Osteoblast (primary cell): ENCODE results near the gene FBXO28. TPM values are rescaled to one million over a fixed set of nuclear protein-coding genes. Genes with fewer than 3 reads are reported as not detected.

Experiments
- DNase-seq: peaks from one replicate; pipeline ENCODE4 v3.0.0; 2011; ENCODE audit warnings: low spot score, mixed read lengths; ENCODE audit not compliant: insufficient read length; ENCODE audit errors: missing footprints
- H2AFZ ChIP-seq: 2 replicates; pipeline ENCODE4 v1.6.0; 2011; ENCODE audit warnings: mild to moderate bottlenecking, low read length
- H3K27ac ChIP-seq: 2 replicates; pipeline ENCODE4 v1.5.1; 2011; ENCODE audit warnings: mild to moderate bottlenecking, low read depth, low read length, moderate library complexity
- H3K27me3 ChIP-seq: 2 replicates; pipeline ENCODE4 v1.6.0; 2012; ENCODE audit warnings: mild to moderate bottlenecking, control low read depth, inconsistent platforms, low read length, moderate library complexity; ENCODE audit not compliant: insufficient read depth
- H3K36me3 ChIP-seq: 2 replicates; pipeline ENCODE4 v1.5.1; 2011; ENCODE audit warnings: mild to moderate bottlenecking, low read length, control low read depth, moderate library complexity; ENCODE audit not compliant: insufficient read depth
- H3K4me1 ChIP-seq: 2 replicates; pipeline ENCODE4 v1.5.1; 2011; ENCODE audit warnings: mild to moderate bottlenecking, low read length, control low read depth, moderate library complexity; ENCODE audit not compliant: insufficient read depth
- H3K4me2 ChIP-seq: 2 replicates; pipeline ENCODE4 v1.6.0; 2011; ENCODE audit warnings: mild to moderate bottlenecking, low read length; ENCODE audit not compliant: insufficient read depth
- H3K4me3 ChIP-seq: fragments of 200-600 bp; sonication (generic); 3 replicates; pipeline ENCODE4 v1.5.1; 2012; ENCODE audit warnings: mild to moderate bottlenecking, low read length, inconsistent platforms; ENCODE audit not compliant: insufficient read depth
- H3K79me2 ChIP-seq: 2 replicates; pipeline ENCODE4 v1.6.0; 2012; ENCODE audit warnings: mild to moderate bottlenecking, low read length, control low read depth, inconsistent platforms; ENCODE audit not compliant: insufficient read depth
- H3K9me3 ChIP-seq: 2 replicates; pipeline ENCODE4 v1.5.1; 2011; ENCODE audit warnings: low read depth, low read length, control low read depth
- H4K20me1 ChIP-seq: 2 replicates; pipeline ENCODE4 v1.6.0; 2012; ENCODE audit warnings: mild to moderate bottlenecking, low read length, control low read depth; ENCODE audit not compliant: insufficient read depth
- total RNA-seq: library from RNA; depleted of rRNA; stranded (reverse); fragments of >200 nt; gene quantifications from 2 replicates; pipeline ENCODE4 v1.2.3, GENCODE V29; 2012
- TF ChIP-seq, protein P1 (sequence below): IDR thresholded peaks from 2 replicates; pipeline ENCODE4 v1.5.1; 2011; ENCODE audit warnings: mild to moderate bottlenecking, low read depth, low read length, moderate library complexity; ENCODE audit errors: extremely low read depth

The FBXO28 gene
- total RNA-seq, 1 donor = 35.5 TPM

DNA sequence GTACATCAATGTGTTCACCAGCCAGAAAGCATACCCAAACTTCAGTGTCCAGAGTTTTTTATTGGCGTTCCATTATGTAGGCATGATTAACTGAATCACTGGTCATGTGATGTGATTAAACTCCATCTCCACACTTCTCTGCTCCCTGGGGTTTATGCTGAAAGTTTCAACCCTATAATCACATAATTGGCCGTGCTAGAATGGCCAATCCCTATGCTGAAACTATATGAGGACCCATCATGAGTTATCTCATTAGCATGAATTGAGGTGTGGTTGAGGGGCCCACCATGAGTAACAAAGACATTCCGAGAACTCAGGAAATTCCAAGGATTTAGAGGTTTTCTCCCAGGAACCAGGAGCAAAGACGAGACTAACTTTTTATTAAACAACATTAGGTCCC, 31.8 kb upstream of the FBXO28 start:
- no peak overlapping the region for H3K4me2 ChIP-seq
- no peaks in the 10 kb centered on the region for H3K36me3 ChIP-seq
- TF ChIP-seq, protein P1, sequence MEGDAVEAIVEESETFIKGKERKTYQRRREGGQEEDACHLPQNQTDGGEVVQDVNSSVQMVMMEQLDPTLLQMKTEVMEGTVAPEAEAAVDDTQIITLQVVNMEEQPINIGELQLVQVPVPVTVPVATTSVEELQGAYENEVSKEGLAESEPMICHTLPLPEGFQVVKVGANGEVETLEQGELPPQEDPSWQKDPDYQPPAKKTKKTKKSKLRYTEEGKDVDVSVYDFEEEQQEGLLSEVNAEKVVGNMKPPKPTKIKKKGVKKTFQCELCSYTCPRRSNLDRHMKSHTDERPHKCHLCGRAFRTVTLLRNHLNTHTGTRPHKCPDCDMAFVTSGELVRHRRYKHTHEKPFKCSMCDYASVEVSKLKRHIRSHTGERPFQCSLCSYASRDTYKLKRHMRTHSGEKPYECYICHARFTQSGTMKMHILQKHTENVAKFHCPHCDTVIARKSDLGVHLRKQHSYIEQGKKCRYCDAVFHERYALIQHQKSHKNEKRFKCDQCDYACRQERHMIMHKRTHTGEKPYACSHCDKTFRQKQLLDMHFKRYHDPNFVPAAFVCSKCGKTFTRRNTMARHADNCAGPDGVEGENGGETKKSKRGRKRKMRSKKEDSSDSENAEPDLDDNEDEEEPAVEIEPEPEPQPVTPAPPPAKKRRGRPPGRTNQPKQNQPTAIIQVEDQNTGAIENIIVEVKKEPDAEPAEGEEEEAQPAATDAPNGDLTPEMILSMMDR = no peak
- H3K79me2 ChIP-seq = no peaks in the 10 kb centered on the region
- no peaks in the 10 kb centered on the region for H3K9me3 ChIP-seq
- peaks cover 17% of the 10 kb centered on the region for H3K4me1 ChIP-seq
- H3K4me3 ChIP-seq = no peak overlapping the region
- no peaks in the 10 kb centered on the region for H3K27me3 ChIP-seq
- no peaks in the 10 kb centered on the region for H4K20me1 ChIP-seq
- no peak for DNase-seq
- H3K27ac ChIP-seq = peak overlapping the region; percentile 61
- peak overlapping the region; percentile 44 for H2AFZ ChIP-seq

DNA sequence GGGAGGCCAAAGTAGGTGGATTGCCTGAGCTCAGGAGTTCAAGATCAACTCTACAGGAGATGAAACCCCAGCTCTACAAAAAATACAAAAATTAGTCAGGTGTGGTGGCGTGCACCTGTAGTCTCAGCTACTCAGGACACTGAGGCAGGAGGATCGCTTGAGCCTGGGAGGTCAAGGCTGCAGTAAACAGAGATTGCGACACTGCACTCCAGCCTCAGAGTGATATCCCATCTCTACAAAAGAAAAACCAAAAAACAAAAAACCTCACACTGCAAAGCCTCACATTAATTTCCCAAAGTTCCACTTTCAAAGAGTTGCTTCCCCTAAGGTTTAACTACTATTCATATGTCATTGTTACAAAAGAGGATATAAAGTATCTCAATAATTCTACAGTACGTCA, 29.0 kb upstream of the FBXO28 start:
- Histone ChIP-seq H3K27me3 (peaks cover 7% of the 10 kb centered on the region), H3K4me1 (peaks cover 17% of the 10 kb centered on the region), H3K4me2 (no peak overlapping the region), H2AFZ (no peak overlapping the region), H3K27ac (no peak overlapping the region), H3K36me3 (no peaks in the 10 kb centered on the region), H4K20me1 (no peaks in the 10 kb centered on the region), H3K4me3 (no peak overlapping the region), H3K79me2 (no peaks in the 10 kb centered on the region), H3K9me3 (no peaks in the 10 kb centered on the region)
- TF ChIP-seq, protein P1 = no peak
- no peak for DNase-seq

DNA sequence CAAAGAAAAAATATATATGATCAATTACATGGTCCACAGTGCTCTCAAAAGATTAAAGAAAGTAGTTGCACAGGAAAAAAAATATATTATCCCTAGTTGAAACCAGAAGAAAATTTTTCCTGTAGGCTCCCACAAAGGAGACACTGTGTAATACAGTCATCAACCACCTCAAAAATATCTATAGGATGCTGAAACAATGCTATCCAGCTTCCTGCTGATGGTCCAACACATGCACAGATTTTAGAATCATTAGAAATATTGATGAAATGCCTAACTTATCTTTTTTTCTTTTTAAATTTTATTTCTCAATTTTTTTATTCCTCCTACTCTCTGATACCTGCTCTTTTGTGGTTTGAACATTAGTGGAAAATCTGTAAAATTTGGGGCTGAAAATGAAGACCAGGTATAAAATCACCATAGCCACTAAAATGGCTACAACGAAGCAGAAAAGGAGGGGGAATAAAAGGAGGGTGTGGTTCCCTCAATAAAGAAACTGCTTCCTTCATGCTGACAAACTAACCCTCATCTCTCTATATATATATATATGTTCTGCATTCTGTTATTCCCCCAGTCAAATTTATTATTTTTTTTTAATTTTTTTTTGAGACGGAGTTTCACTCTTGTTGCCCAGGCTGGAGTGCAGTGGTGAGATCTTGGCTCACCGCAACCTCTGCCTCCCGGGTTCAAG, 28.3 kb upstream of the FBXO28 start:
- no peak overlapping the region for H3K4me2 ChIP-seq
- H3K4me1 ChIP-seq = peaks cover 10% of the 10 kb centered on the region
- no peaks in the 10 kb centered on the region for H3K79me2 ChIP-seq
- TF ChIP-seq, protein P1 = no peak
- H3K36me3 ChIP-seq = no peaks in the 10 kb centered on the region
- DNase-seq = no peak
- H2AFZ ChIP-seq = no peak overlapping the region
- peaks cover 10% of the 10 kb centered on the region for H3K27me3 ChIP-seq
- H3K4me3 ChIP-seq = no peak overlapping the region
- no peak overlapping the region for H3K27ac ChIP-seq
- no peaks in the 10 kb centered on the region for H4K20me1 ChIP-seq
- no peaks in the 10 kb centered on the region for H3K9me3 ChIP-seq

DNA sequence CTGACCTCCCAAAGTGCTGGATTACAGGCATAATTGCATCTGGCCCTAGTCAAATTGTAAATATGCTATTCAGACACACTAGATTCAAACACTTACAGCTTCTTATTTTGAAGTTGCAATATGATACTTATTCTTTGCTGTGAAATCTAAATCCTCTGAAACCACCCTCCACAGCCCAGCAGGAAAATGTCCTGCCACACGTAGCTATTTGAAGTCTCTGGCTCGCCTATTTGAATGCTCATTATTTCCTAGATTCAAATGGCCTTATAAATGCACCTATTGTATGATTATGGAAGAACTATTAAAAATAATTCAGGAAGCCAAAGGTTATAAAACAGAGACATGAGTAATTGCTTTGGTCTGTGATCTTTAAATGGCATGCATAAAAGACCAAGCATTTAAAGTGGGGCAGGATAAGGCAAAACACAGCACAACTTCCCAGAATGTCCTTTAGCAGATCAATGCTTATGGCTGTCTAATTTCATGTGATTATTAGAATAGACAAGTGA, 26.6 kb upstream of the FBXO28 start:
- Histone ChIP-seq H3K79me2 (no peaks in the 10 kb centered on the region), H3K4me2 (no peak overlapping the region), H2AFZ (no peak overlapping the region), H3K27ac (no peak overlapping the region), H3K4me3 (no peak overlapping the region), H4K20me1 (no peaks in the 10 kb centered on the region), H3K4me1 (peaks cover 3% of the 10 kb centered on the region), H3K9me3 (no peaks in the 10 kb centered on the region), H3K27me3 (peaks cover 10% of the 10 kb centered on the region), H3K36me3 (no peaks in the 10 kb centered on the region)
- no peak for DNase-seq
- TF ChIP-seq, protein P1 = no peak
